MM.1S (cell line): ENCODE measurements around the gene ATP8B4.

Experiments
- DNase-seq: peaks from one replicate; pipeline ENCODE4 v3.0.0-alpha.2; 2015
- H2AFZ ChIP-seq: fragments of 300-600 bp; sonication (generic); 2 replicates; pipeline ENCODE4 v1.6.0; 2016; ENCODE audit warnings: antibody characterized with exemption, low read length
- H3F3A ChIP-seq: fragments of 300-600 bp; sonication (generic); 2 replicates; pipeline ENCODE4 v1.6.1; 2016; ENCODE audit warnings: mild to moderate bottlenecking, antibody characterized with exemption, low read length, moderate library complexity, mixed read lengths; ENCODE audit not compliant: insufficient read depth
- H3K27ac ChIP-seq: fragments of 300-600 bp; sonication (generic); 2 replicates; pipeline ENCODE4 v1.5.1; 2016; ENCODE audit warnings: mild to moderate bottlenecking, low read length
- H3K27me3 ChIP-seq: fragments of 300-600 bp; sonication (generic); replicated peaks from 2 replicates; pipeline ENCODE4 v1.6.0; 2016; ENCODE audit warnings: low read length; ENCODE audit not compliant: insufficient read depth
- H3K36me3 ChIP-seq: fragments of 300-600 bp; sonication (generic); replicated peaks from 2 replicates; pipeline ENCODE4 v1.6.1; 2016; ENCODE audit warnings: mild to moderate bottlenecking, low read length, mixed read lengths; ENCODE audit not compliant: insufficient read depth
- H3K4me1 ChIP-seq: fragments of 300-600 bp; sonication (generic); 2 replicates; pipeline ENCODE4 v1.6.1; 2016; ENCODE audit warnings: low read length, mixed read lengths
- H3K4me2 ChIP-seq: fragments of 300-600 bp; sonication (generic); 2 replicates; pipeline ENCODE4 v1.6.0; 2016; ENCODE audit warnings: low read depth, low read length
- H3K4me3 ChIP-seq: fragments of 300-600 bp; sonication (generic); 2 replicates; pipeline ENCODE4 v1.5.1; 2016; ENCODE audit warnings: low read length, mixed read lengths
- H3K79me2 ChIP-seq: fragments of 300-600 bp; sonication (generic); 2 replicates; pipeline ENCODE4 v1.6.1; 2016; ENCODE audit warnings: mixed run types, low read length, mixed read lengths
- H3K9ac ChIP-seq: fragments of 300-600 bp; sonication (generic); 2 replicates; pipeline ENCODE4 v1.6.1; 2016; ENCODE audit warnings: low read length, mixed read lengths
- H3K9me2 ChIP-seq: fragments of 300-600 bp; sonication (generic); replicated peaks from 2 replicates; pipeline ENCODE4 v1.6.1; 2016; ENCODE audit warnings: mild to moderate bottlenecking, low read length, mixed read lengths; ENCODE audit not compliant: insufficient read depth
- H3K9me3 ChIP-seq: fragments of 300-600 bp; sonication (generic); replicated peaks from 2 replicates; pipeline ENCODE4 v1.6.1; 2016; ENCODE audit warnings: mild to moderate bottlenecking, low read length, mixed read lengths; ENCODE audit not compliant: insufficient read depth
- H4K20me1 ChIP-seq: fragments of 300-600 bp; sonication (generic); 2 replicates; pipeline ENCODE4 v1.6.1; 2016; ENCODE audit warnings: mild to moderate bottlenecking, low read length, moderate library complexity, mixed read lengths; ENCODE audit not compliant: insufficient read depth
- CTCF ChIP-seq: fragments of 300-600 bp; sonication (generic); IDR thresholded peaks from 2 replicates; pipeline ENCODE4 v1.5.1; 2016; ENCODE audit warnings: antibody characterized with exemption, low read length, mixed read lengths
- EZH2 ChIP-seq: fragments of 300-600 bp; sonication (generic); optimal IDR thresholded peaks from 2 replicates; pipeline ENCODE3; 2017; ENCODE audit warnings: low read depth, mild to moderate bottlenecking, antibody characterized with exemption, low read length, mixed read lengths
- EZH2phosphoT487 ChIP-seq: fragments of 300-600 bp; sonication (generic); IDR thresholded peaks from 2 replicates; pipeline ENCODE4 v1.6.1; 2018; ENCODE audit warnings: antibody characterized with exemption, low read length

ATP8B4 gene

DNA sequence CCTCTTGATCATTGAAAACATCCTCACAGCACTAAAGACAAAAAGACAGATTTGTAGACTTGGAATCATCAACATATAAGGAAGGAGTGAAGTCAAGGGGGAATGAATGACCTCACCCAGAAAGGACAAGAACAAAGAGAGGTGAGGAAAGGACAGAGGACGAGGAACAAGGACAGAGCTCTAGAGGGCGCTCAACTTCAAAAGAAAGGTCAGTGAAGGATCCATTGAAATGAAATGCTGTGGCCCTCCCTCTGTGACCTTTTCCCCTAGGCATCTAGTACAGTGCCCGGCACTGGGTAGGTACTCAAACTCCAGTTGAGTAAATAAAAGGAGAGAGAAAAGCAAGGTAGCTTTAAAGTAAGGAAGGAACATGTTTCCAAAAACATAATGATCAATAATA is 2.6 kb downstream of the ATP8B4 start:
- H3K9me3 ChIP-seq, result no peaks in the 10 kb centered on the region
- no peaks in the 10 kb centered on the region for H3K36me3 ChIP-seq
- H4K20me1 ChIP-seq, result no peaks in the 10 kb centered on the region
- H3K27ac ChIP-seq, result no peak overlapping the region
- no peaks in the 10 kb centered on the region for H3K9me2 ChIP-seq
- H3K79me2 ChIP-seq, result no peaks in the 10 kb centered on the region
- no peak overlapping the region for H3K4me2 ChIP-seq
- TF ChIP-seq CTCF, result peak; percentile 51
- TF ChIP-seq EZH2, result no peak
- TF ChIP-seq EZH2phosphoT487, result no peak
- no peak overlapping the region for H3K4me3 ChIP-seq
- H2AFZ ChIP-seq, result no peak overlapping the region
- DNase-seq, result peak; percentile 41
- no peaks in the 10 kb centered on the region for H3K27me3 ChIP-seq
- no peaks in the 10 kb centered on the region for H3F3A ChIP-seq
- no peaks in the 10 kb centered on the region for H3K4me1 ChIP-seq
- no peak overlapping the region for H3K9ac ChIP-seq

- H3K4me2 ChIP-seq, result no peak overlapping the region
- no peaks in the 10 kb centered on the region for H4K20me1 ChIP-seq
- H3K4me3 ChIP-seq, result no peak overlapping the region
- H3K27ac ChIP-seq, result no peak overlapping the region
- H3K9ac ChIP-seq, result no peak overlapping the region
- H3K27me3 ChIP-seq, result no peaks in the 10 kb centered on the region
- TF ChIP-seq CTCF (no peak), EZH2phosphoT487 (no peak), EZH2 (no peak)
- peaks cover 3% of the 10 kb centered on the region for H3K4me1 ChIP-seq
- no peak overlapping the region for H2AFZ ChIP-seq
- no peak for DNase-seq
- no peaks in the 10 kb centered on the region for H3F3A ChIP-seq
- no peaks in the 10 kb centered on the region for H3K36me3 ChIP-seq
- no peaks in the 10 kb centered on the region for H3K9me2 ChIP-seq
- no peaks in the 10 kb centered on the region for H3K9me3 ChIP-seq
- H3K79me2 ChIP-seq, result no peaks in the 10 kb centered on the region
Measured at GRCh38 chr15:50113992-50114780, 4.8 kb downstream of the ATP8B4 start.

- Histone ChIP-seq H3K9me2 (no peaks in the 10 kb centered on the region), H3K79me2 (no peaks in the 10 kb centered on the region), H3K4me1 (peaks cover 13% of the 10 kb centered on the region), H3K36me3 (no peaks in the 10 kb centered on the region), H3K9ac (no peak overlapping the region), H3F3A (no peaks in the 10 kb centered on the region), H3K4me2 (no peak overlapping the region), H3K9me3 (no peaks in the 10 kb centered on the region), H3K27ac (no peak overlapping the region), H3K27me3 (no peaks in the 10 kb centered on the region), H4K20me1 (no peaks in the 10 kb centered on the region), H2AFZ (no peak overlapping the region), H3K4me3 (no peak overlapping the region)
- DNase-seq, result no peak
- no peak for TF ChIP-seq EZH2phosphoT487
- no peak for TF ChIP-seq CTCF
- TF ChIP-seq EZH2, result no peak
Measured at GRCh38 chr15:50113187-50113505, 5.9 kb downstream of the ATP8B4 start.
